Pancreas (tissue), 10 donors: ENCODE data around the gene HLA-DOA. TPM values are rescaled to one million over a fixed set of nuclear protein-coding genes. Genes with fewer than 3 reads are reported as not detected.
A peak's percentile ranks its signal among the peaks of the same experiment; 100 is the strongest.

Experiments used
- ATAC-seq, 4 donors: fragments of 200-7000 bp; cut with Tn5 transposase; one replicate each; pipeline versions ENCODE4 v1.8.0 to v1.9.1; 2020; ENCODE audit warnings: mild to moderate bottlenecking in 4 of 4, moderate library complexity in 4 of 4
- DNase-seq, 6 donors: peaks; one replicate each; pipeline ENCODE4 v3.0.0-alpha.2; 2020
- FAIRE-seq: peaks from 2 replicates; lab custom pipeline; 2012; peaks lifted over from hg19 to GRCh38; lab: Jason Lieb, UNC
- H3K27ac ChIP-seq, 4 donors: fragments of 200-600 bp; sonication (generic); 1 replicate in 3 of 4; 2 replicates in 1 of 4; pipeline versions ENCODE4 v1.5.0 to v1.8.0; 2020
- H3K27me3 ChIP-seq, 4 donors: fragments of 200-600 bp; one replicate each; pipeline ENCODE4 v1.8.0; 2021
- H3K36me3 ChIP-seq, 3 donors: fragments of 200-600 bp; sonication (generic) in 1 of 3; one replicate each; pipeline versions ENCODE4 v1.5.0 to v1.8.0; 2020 to 2021
- H3K4me1 ChIP-seq, 3 donors: fragments of 200-600 bp; one replicate each; pipeline ENCODE4 v1.8.0; 2021
- H3K4me3 ChIP-seq, 4 donors: fragments of 200-600 bp; sonication (generic) in 2 of 4; one replicate each; pipeline versions ENCODE4 v1.5.0 to v1.8.0; 2020 to 2021
- H3K9me3 ChIP-seq, 4 donors: fragments of 200-600 bp; one replicate each; pipeline ENCODE4 v1.8.0; 2021
- WGBS, 2 donors: extraction: QIAGEN DNeasy Blood & Tissue Kit; methylation state at CpG; one replicate each; pipeline ENCODE4 v1.1.7; 2013; 5-methylcytosine and 5-hydroxymethylcytosine counted together
- intact Hi-C, 3 donors: fragments of 100-400 bp; cut with DNase I; formaldehyde crosslinking; loops; one replicate each; pipeline versions ENCODE4 v1.11.1 to v1.14.2; 2022
- polyA plus RNA-seq, 2 donors: library from polyadenylated mRNA; stranded (reverse); fragments of 200-250 nt; gene quantifications; one replicate each; pipeline ENCODE4 v1.2.3, GENCODE V29; 2013
- total RNA-seq, 6 donors: library from RNA; stranded (reverse); fragmentation: NEBNext Ultra II Directional in 4 of 6; extraction: Animal tissue kit (Norgen Biotek cat#: 25700) in 4 of 6; gene quantifications; one replicate each; pipeline versions ENCODE4 v1.2.1 to v1.2.4, GENCODE V29; 2021 to 2023
- TF ChIP-seq, protein P1 (sequence below), 4 donors: fragments of 200-600 bp; sonication (generic) in 3 of 4; IDR thresholded peaks; one replicate each; pipeline versions ENCODE4 v1.5.0 to v1.8.0; 2021; ENCODE audit warnings: antibody characterized with exemption in 4 of 4
- donor health status: healthy with polysubstance abuse.
- donor health status: DM: no; HTN: no; CAD: no; lungs with moderate emphysema.
- donor health status: DM: no; HTN: no; CAD: no.
- donor health status: control.
- donor health status: control.
- donor health status: Bipolar disorder and iron deficiency.
- donor health status: DM: yes; HTN: yes; CAD: no.
- donor health status: DM: no; HTN: no; CAD: no.
- donor health status: DM: no; HTN: no; CAD: no.
- donor health status: DM: yes; HTN: yes; CAD: no.

HLA-DOA gene
- total and polyA plus RNA-seq, 8 donors, result 0.38 to 16.5 (median 1.1) TPM

DNA sequence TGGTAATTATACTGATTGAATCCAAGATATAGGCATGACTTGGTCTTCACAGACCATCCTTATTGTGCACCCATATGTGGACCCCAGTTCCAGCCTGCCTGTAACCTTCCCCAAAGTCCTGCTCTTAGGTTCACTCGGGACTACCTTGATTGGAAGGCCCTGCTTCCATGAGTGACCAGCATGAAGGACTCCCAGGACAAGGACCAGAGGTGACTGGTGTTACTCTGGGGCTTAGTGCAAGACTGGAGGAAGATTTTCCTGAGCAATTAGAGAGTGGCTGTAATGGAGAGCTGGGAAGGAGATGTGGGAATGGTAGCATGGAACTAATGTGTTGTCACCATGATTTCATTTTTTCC, 25.9 kb downstream of the HLA-DOA start:
- TF ChIP-seq, protein P1, sequence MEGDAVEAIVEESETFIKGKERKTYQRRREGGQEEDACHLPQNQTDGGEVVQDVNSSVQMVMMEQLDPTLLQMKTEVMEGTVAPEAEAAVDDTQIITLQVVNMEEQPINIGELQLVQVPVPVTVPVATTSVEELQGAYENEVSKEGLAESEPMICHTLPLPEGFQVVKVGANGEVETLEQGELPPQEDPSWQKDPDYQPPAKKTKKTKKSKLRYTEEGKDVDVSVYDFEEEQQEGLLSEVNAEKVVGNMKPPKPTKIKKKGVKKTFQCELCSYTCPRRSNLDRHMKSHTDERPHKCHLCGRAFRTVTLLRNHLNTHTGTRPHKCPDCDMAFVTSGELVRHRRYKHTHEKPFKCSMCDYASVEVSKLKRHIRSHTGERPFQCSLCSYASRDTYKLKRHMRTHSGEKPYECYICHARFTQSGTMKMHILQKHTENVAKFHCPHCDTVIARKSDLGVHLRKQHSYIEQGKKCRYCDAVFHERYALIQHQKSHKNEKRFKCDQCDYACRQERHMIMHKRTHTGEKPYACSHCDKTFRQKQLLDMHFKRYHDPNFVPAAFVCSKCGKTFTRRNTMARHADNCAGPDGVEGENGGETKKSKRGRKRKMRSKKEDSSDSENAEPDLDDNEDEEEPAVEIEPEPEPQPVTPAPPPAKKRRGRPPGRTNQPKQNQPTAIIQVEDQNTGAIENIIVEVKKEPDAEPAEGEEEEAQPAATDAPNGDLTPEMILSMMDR (IDR thresholded peaks at IDR 0.05), result no peak
- peaks cover 9 to 37% (median 31%) of the 10 kb centered on the region in 3 donors for H3K36me3 ChIP-seq
- WGBS, 2 donors, result 37 to 46% methylated on average over 1 of the region's 1 CpG
- H3K4me3 ChIP-seq, result no peak overlapping the region
- FAIRE-seq (no peak), DNase-seq (no peak), ATAC-seq (peak in 3 of 4 donors; percentile 9 to 19 (median 10))
- H3K4me1 ChIP-seq, result peaks cover 15 to 33% (median 23%) of the 10 kb centered on the region in 3 donors
- intact Hi-C loops, result loop anchor here in 2 of 3 donors (5.0 to 10.0 kb wide), 2 partner anchors 46 to 49 kb away; no protein-coding TSS in a partner anchor
- H3K9me3 ChIP-seq, result no peaks in the 10 kb centered on the region
- H3K27ac ChIP-seq, result peak overlapping the region in 1 of 4 donors; percentile 8
- no peaks in the 10 kb centered on the region for H3K27me3 ChIP-seq

DNA sequence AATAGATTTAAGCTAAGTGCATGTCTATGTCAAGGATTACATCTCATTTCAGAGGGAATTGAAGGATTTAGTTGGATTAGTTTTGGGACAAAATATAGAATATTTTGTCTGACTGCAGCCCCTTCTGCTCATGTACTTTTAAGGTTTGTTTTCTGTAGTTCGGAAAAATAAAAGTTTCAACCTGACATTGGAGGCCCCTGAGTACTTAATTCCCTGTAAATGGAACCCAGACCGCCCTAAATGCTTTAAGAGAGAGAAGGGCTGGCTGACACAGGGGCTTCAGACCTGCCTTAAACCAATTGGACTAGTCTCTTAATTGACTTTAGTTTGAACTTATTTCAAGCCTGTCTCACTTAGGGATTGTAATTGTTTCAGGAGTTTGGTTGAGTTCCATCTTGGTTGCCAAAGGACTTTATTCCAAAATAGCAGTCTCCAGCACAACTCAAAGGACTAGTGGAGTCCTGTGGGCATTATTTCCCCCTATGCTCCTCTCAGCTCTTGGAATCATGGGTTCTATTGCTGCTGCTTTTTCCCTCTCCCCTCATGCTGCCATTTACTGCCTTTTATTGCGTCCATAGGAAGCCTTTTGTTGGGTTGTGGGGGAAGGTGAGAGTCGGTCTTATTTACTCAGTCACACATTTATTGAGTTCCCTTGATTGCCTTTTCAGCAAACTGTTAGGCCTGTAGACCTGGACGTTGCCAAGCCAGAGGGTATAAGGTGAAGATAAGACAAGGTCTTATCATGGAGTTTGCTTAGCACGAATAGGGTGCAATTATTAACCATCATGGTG, 26.5 kb downstream of the HLA-DOA start:
- Histone ChIP-seq H3K9me3 (no peaks in the 10 kb centered on the region), H3K27ac (no peak overlapping the region), H3K4me3 (no peak overlapping the region), H3K4me1 (peaks cover 15 to 34% (median 23%) of the 10 kb centered on the region in 3 donors), H3K27me3 (no peaks in the 10 kb centered on the region), H3K36me3 (peaks cover 9 to 42% (median 37%) of the 10 kb centered on the region in 3 donors)
- FAIRE-seq, result no peak
- peak in 3 of 4 donors; percentile 12 to 37 (median 16) for ATAC-seq
- WGBS, 2 donors, result 29 to 32% methylated on average over 6 of the region's 6 CpGs
- TF ChIP-seq, protein P1 (IDR thresholded peaks at IDR 0.05), result no peak
- intact Hi-C loops, result loop anchor here in 2 of 3 donors (5.0 to 10.0 kb wide), 2 partner anchors 46 to 48 kb away; no protein-coding TSS in a partner anchor
- DNase-seq, result no peak

DNA sequence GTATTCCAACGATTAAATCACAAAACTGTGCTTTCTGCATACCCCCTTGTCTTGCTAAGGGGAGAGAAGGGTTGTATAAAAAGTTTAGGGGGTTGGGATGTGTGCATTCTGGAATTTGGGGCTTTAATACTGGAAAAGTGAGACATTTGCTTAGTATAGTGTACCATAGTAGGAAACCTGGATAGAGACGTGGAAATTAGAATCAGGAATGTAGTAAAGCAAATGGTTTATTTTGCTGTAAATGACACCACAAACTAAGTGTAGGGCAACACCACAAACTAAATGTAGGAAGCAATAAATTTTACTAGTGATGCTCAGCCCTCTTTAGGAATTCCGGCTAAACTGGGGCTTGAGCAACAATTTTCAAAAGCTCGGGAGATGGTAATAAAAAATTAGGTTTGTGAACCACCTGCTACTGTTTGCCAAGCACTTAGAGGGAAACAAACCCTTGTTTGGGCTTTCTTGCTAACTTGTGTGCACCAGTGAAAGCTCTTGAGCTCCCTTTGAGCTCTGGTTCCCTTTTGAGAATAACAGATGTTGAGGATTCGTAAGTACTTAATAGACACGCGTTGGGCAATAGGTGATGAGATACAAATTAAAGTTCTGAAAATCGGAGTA, 27.2 kb downstream of the HLA-DOA start:
- Histone ChIP-seq H3K27ac (no peak overlapping the region), H3K36me3 (peaks cover 9 to 50% (median 44%) of the 10 kb centered on the region in 3 donors), H3K9me3 (no peaks in the 10 kb centered on the region), H3K27me3 (no peaks in the 10 kb centered on the region), H3K4me3 (no peak overlapping the region), H3K4me1 (peaks cover 15 to 41% (median 27%) of the 10 kb centered on the region in 3 donors)
- no peak for FAIRE-seq
- no peak for DNase-seq
- TF ChIP-seq, protein P1 (IDR thresholded peaks at IDR 0.05), result no peak
- intact Hi-C loops, result loop anchor here in 2 of 3 donors (5.0 to 10.0 kb wide), 2 partner anchors 45 to 47 kb away; no protein-coding TSS in a partner anchor
- ATAC-seq, result no peak
- 50 to 53% methylated on average over 8 of the region's 8 CpGs for WGBS, 2 donors

DNA sequence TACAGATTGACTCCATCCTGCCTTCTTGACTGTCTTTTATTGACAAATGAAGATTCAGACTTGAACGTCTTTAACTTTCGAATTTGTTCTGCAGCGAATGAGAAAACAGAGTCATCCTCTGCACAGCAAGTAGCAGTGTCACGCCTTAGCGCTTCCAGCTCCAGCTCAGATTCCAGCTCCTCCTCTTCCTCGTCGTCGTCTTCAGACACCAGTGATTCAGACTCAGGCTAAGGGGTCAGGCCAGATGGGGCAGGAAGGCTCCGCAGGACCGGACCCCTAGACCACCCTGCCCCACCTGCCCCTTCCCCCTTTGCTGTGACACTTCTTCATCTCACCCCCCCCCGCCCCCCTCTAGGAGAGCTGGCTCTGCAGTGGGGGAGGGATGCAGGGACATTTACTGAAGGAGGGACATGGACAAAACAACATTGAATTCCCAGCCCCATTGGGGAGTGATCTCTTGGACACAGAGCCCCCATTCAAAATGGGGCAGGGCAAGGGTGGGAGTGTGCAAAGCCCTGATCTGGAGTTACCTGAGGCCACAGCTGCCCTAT, 28.8 kb downstream of the HLA-DOA start:
- TF ChIP-seq, protein P1 (IDR thresholded peaks at IDR 0.05), result no peak
- no peak for FAIRE-seq

More for the DNA sequence above, 28.8 kb downstream of the HLA-DOA start:
- peaks cover 24 to 66% (median 60%) of the 10 kb centered on the region in 3 donors for H3K36me3 ChIP-seq
- H3K4me3 ChIP-seq, result no peak overlapping the region
- H3K9me3 ChIP-seq, result no peaks in the 10 kb centered on the region
- intact Hi-C loops, result loop anchor here in 2 of 3 donors (5.0 to 10.0 kb wide), 2 partner anchors 43 to 46 kb away; no protein-coding TSS in a partner anchor
- no peak for ATAC-seq
- no peaks in the 10 kb centered on the region for H3K27me3 ChIP-seq
- DNase-seq, result no peak
- WGBS, 2 donors, result 67% methylated on average over 11 of the region's 11 CpGs
- no peak overlapping the region for H3K27ac ChIP-seq
- peaks cover 21 to 58% (median 36%) of the 10 kb centered on the region in 3 donors for H3K4me1 ChIP-seq
